RWPE2 (cell line): ENCODE results near the gene ADGRG1.

Experiments used
- ATAC-seq: fragments of 200-7000 bp; cut with Tn5 transposase; 3 replicates; pipeline ENCODE4 v1.9.1; 2021; ENCODE audit warnings: low read depth
- DNase-seq: peaks from one replicate; pipeline ENCODE4 v3.0.0-alpha.2; 2020; ENCODE audit warnings: low spot score
- H3K27ac ChIP-seq: fragments of 450-650 bp; 2 replicates; pipeline ENCODE4 v1.5.1; 2017; ENCODE audit warnings: mild to moderate bottlenecking; ENCODE audit not compliant: poor library complexity, severe bottlenecking
- H3K27me3 ChIP-seq: fragments of 250-450 bp; sonication (Bioruptor Pico); 2 replicates; pipeline ENCODE4 v1.5.1; 2021; ENCODE audit warnings: mild to moderate bottlenecking, moderate library complexity; ENCODE audit not compliant: insufficient read depth, poor library complexity, severe bottlenecking
- H3K36me3 ChIP-seq: fragments of 250-450 bp; sonication (Bioruptor Pico); 2 replicates; pipeline ENCODE4 v1.5.1; 2020; ENCODE audit warnings: low read depth, mild to moderate bottlenecking, moderate library complexity
- H3K4me1 ChIP-seq: fragments of 250-450 bp; sonication (Bioruptor Pico); 2 replicates; pipeline ENCODE4 v1.5.1; 2021; ENCODE audit warnings: mild to moderate bottlenecking, moderate library complexity; ENCODE audit not compliant: insufficient read depth, poor library complexity, severe bottlenecking
- H3K4me3 ChIP-seq: fragments of 250-450 bp; sonication (Bioruptor Pico); 2 replicates; pipeline ENCODE4 v1.5.1; 2021; ENCODE audit warnings: mild to moderate bottlenecking, moderate library complexity; ENCODE audit not compliant: severe bottlenecking
- H3K9me3 ChIP-seq: fragments of 250-450 bp; sonication (Bioruptor Pico); 2 replicates; pipeline ENCODE4 v1.5.1; 2021; ENCODE audit warnings: mild to moderate bottlenecking, moderate library complexity; ENCODE audit not compliant: severe bottlenecking
- CTCF ChIP-seq: fragments of 450-650 bp; IDR thresholded peaks from one replicate; pipeline ENCODE4 v1.5.1; 2017; ENCODE audit warnings: mild to moderate bottlenecking, moderate library complexity; ENCODE audit not compliant: poor library complexity, severe bottlenecking

ADGRG1 gene

GRCh38 chr16:57648125-57648524 lies 19.7 kb downstream of the ADGRG1 start:
- DNase-seq (no peak), ATAC-seq (no peak)
- no peak for TF ChIP-seq CTCF
- no peaks in the 10 kb centered on the region for H3K27me3 ChIP-seq
- H3K36me3 ChIP-seq, result peaks cover 63% of the 10 kb centered on the region
- H3K9me3 ChIP-seq, result no peaks in the 10 kb centered on the region
- no peak overlapping the region for H3K4me3 ChIP-seq
- H3K4me1 ChIP-seq, result peaks cover 26% of the 10 kb centered on the region
- peak overlapping the region; percentile 62 for H3K27ac ChIP-seq

- Histone ChIP-seq H3K27ac (no peak overlapping the region), H3K36me3 (peaks cover 70% of the 10 kb centered on the region), H3K9me3 (no peaks in the 10 kb centered on the region), H3K4me3 (no peak overlapping the region), H3K27me3 (no peaks in the 10 kb centered on the region), H3K4me1 (peaks cover 28% of the 10 kb centered on the region)
- TF ChIP-seq CTCF, result peak; percentile 98
- DNase-seq (no peak), ATAC-seq (peak; percentile 13; the same call in 2 of the 3 replicates)
These were observed 20.4 kb downstream of the ADGRG1 start for GRCh38 chr16:57648581-57649442.

- ATAC-seq (no peak), DNase-seq (no peak)
- no peaks in the 10 kb centered on the region for H3K27me3 ChIP-seq
- H3K27ac ChIP-seq, result no peak overlapping the region
- TF ChIP-seq CTCF, result no peak
- H3K4me3 ChIP-seq, result no peak overlapping the region
- H3K36me3 ChIP-seq, result peaks cover 69% of the 10 kb centered on the region
- H3K4me1 ChIP-seq, result peaks cover 31% of the 10 kb centered on the region
- H3K9me3 ChIP-seq, result no peaks in the 10 kb centered on the region
These were observed 21.0 kb downstream of the ADGRG1 start for GRCh38 chr16:57649443-57649751.

GRCh38 chr16:57649846-57650245 lies 21.4 kb downstream of the ADGRG1 start:
- Histone ChIP-seq H3K36me3 (peaks cover 74% of the 10 kb centered on the region), H3K4me3 (no peak overlapping the region), H3K27ac (no peak overlapping the region), H3K4me1 (peaks cover 31% of the 10 kb centered on the region), H3K27me3 (no peaks in the 10 kb centered on the region), H3K9me3 (no peaks in the 10 kb centered on the region)
- DNase-seq (no peak), ATAC-seq (no peak)
- TF ChIP-seq CTCF, result no peak
